ENCODE measurements around the gene ANXA8. TPM values are rescaled to one million over a fixed set of nuclear protein-coding genes. Genes with fewer than 3 reads are reported as not detected.
A peak's percentile ranks its signal among the peaks of the same experiment; 100 is the strongest.
"Not testable (repeated sequence)": the region's sequence is repeated elsewhere in the genome, so short reads cannot be mapped to it uniquely, and the experiment has no call there.

ANXA8 gene
- total RNA-seq, 1 experiment from 2014 or later = 0.22 TPM

DNA sequence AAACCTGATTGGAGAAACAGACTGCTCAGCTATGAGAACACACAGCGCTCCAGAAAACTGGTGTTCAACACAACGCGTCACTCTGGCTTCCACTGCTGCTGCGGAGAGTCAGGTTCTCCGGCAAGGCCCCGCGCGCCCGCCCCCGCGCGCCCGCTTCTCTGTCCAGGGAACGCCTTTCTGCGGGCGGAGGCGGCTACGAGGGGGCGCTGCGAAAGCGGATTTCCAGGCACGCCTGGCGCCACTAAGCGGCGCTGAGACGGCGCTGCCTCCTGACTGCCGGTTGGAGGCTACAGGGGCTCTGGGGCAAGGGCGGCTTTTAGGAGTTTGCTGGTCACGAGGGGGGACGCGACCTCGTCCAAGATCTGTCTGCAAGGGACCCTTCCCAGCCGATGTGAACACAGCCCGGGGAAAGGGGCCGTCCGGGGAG lies 22.6 kb downstream of the ANXA8 start:
- H3K9ac ChIP-seq (ENCODE audit: extremely low read depth, insufficient read length, low read length) = not testable (repeated sequence)

More for the DNA sequence above, 22.6 kb downstream of the ANXA8 start:
- H2AK5ac ChIP-seq (ENCODE audit: insufficient read length, low read length); H2BK12ac ChIP-seq (ENCODE audit: insufficient read length, low read depth, low read length); H2AFZ ChIP-seq (ENCODE audit: low read length); H2BK120ac ChIP-seq (ENCODE audit: low read depth, low read length, poor library complexity, severe bottlenecking); H3K14ac ChIP-seq (ENCODE audit: insufficient read depth, low read length); H4K8ac ChIP-seq (replicated peaks; ENCODE audit: insufficient read length, low read depth, low read length); H3K79me2 ChIP-seq (ENCODE audit: insufficient read depth, low read length); H4K5ac ChIP-seq (ENCODE audit: insufficient read length, low read depth, low read length); H3K23me2 ChIP-seq (ENCODE audit: insufficient read length, low read depth, low read length, poor library complexity, severe bottlenecking); H3K4ac ChIP-seq (ENCODE audit: low read depth, low read length); H4K20me1 ChIP-seq (ENCODE audit: control insufficient read depth, insufficient read depth, insufficient read length); H3K4me1 Mint-ChIP-seq; H2BK20ac ChIP-seq (ENCODE audit: low read depth, low read length, poor library complexity, severe bottlenecking); H3K23ac ChIP-seq (ENCODE audit: insufficient read length, low read depth, low read length); H3K27me3 ChIP-seq (ENCODE audit: insufficient read depth, low read length); H2BK5ac ChIP-seq (ENCODE audit: insufficient read length, low read length); H3K27ac ChIP-seq (ENCODE audit: insufficient read length, low read depth, low read length); H3K27me3 Mint-ChIP-seq (ENCODE audit: low read depth); H3K56ac ChIP-seq (ENCODE audit: insufficient read length, low read depth, low read length); H3K36me3 Mint-ChIP-seq (ENCODE audit: insufficient read depth in 1 of 3, low read depth in 3 of 3); H3T11ph ChIP-seq (ENCODE audit: low read length); H3K4me2 ChIP-seq (ENCODE audit: insufficient read depth, insufficient read length, low read length); H3K79me1 ChIP-seq (ENCODE audit: insufficient read depth, low read depth, low read length, poor library complexity, severe bottlenecking); H4K91ac ChIP-seq (ENCODE audit: insufficient read length, low read depth, low read length); H3K4me1 ChIP-seq (ENCODE audit: insufficient read depth, low read length); H2BK15ac ChIP-seq (ENCODE audit: low read depth, low read length); H3K27ac Mint-ChIP-seq; H3K9me3 ChIP-seq (ENCODE audit: control insufficient read depth, low read depth, low read length); H3K9me3 Mint-ChIP-seq; H3K18ac ChIP-seq (ENCODE audit: insufficient read length, low read depth, low read length): not testable (repeated sequence)
- H3K4me3 Mint-ChIP-seq = peak overlapping the region; percentile 44 to 62; a peak in 4 of 5 replicates
- WGBS (ENCODE audit: extremely low coverage, insufficient read length, low lambda C conversion rate) = no CpG with 5 or more reads among the region's 37 CpGs
- TF ChIP-seq, protein P1, sequence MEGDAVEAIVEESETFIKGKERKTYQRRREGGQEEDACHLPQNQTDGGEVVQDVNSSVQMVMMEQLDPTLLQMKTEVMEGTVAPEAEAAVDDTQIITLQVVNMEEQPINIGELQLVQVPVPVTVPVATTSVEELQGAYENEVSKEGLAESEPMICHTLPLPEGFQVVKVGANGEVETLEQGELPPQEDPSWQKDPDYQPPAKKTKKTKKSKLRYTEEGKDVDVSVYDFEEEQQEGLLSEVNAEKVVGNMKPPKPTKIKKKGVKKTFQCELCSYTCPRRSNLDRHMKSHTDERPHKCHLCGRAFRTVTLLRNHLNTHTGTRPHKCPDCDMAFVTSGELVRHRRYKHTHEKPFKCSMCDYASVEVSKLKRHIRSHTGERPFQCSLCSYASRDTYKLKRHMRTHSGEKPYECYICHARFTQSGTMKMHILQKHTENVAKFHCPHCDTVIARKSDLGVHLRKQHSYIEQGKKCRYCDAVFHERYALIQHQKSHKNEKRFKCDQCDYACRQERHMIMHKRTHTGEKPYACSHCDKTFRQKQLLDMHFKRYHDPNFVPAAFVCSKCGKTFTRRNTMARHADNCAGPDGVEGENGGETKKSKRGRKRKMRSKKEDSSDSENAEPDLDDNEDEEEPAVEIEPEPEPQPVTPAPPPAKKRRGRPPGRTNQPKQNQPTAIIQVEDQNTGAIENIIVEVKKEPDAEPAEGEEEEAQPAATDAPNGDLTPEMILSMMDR (conservative IDR thresholded peaks at IDR 0.05) = peak; percentile 58
- DNase-seq = peak; percentile 44
